GM12878 (cell line): Measurements from ENCODE around the gene LSM11. TPM values are rescaled to one million over a fixed set of nuclear protein-coding genes. Genes with fewer than 3 reads are reported as not detected.
A peak's percentile ranks its signal among the peaks of the same experiment; 100 is the strongest.

Experiments used
- BMI1 ChIP-seq: fragments of 450-650 bp; IDR thresholded peaks from 2 replicates; pipeline ENCODE4 v1.6.1; 2016; ENCODE audit warnings: mild to moderate bottlenecking, moderate library complexity, borderline replicate concordance
- BRCA1 ChIP-seq: IDR thresholded peaks from 2 replicates; pipeline ENCODE4 v1.6.1; 2011; ENCODE audit warnings: low read depth, low read length, improper control_type of control experiment
- CREB1 ChIP-seq: IDR thresholded peaks from 2 replicates; pipeline ENCODE4 v1.6.1; 2012; ENCODE audit warnings: low read depth, mild to moderate bottlenecking, inconsistent platforms
- E2F8 ChIP-seq: fragments of 450-650 bp; IDR thresholded peaks from 2 replicates; pipeline ENCODE4 v1.6.1; 2018; ENCODE audit warnings: mild to moderate bottlenecking, low read depth, moderate library complexity; ENCODE audit not compliant: partially characterized antibody
- ETV6 ChIP-seq, 2 experiments: fragments of 450-650 bp in 1 of 2; IDR thresholded peaks in 1 of 2; conservative IDR thresholded peaks in 1 of 2; 2 replicates each; pipeline ENCODE4 v1.6.1; 2014; ENCODE audit warnings: antibody characterized with exemption in 1 of 2, borderline replicate concordance in 1 of 2, low read depth in 1 of 2, mild to moderate bottlenecking in 1 of 2, moderate library complexity in 1 of 2
- IKZF1 ChIP-seq: fragments of 450-650 bp; conservative IDR thresholded peaks from 2 replicates; pipeline ENCODE4 v1.6.1; 2017; ENCODE audit warnings: antibody characterized with exemption, mild to moderate bottlenecking
- KLF5 ChIP-seq: fragments of 450-650 bp; IDR thresholded peaks from 2 replicates; pipeline ENCODE4 v1.6.1; 2014; ENCODE audit warnings: mild to moderate bottlenecking; ENCODE audit not compliant: partially characterized antibody
- MTA2 ChIP-seq: fragments of 450-650 bp; IDR thresholded peaks from 2 replicates; pipeline ENCODE4 v1.6.1; 2016; ENCODE audit warnings: low read depth, mild to moderate bottlenecking, moderate library complexity
- MXI1 ChIP-seq: fragments of 150-350 bp; IDR thresholded peaks from 2 replicates; pipeline ENCODE4 v1.6.1; 2011; ENCODE audit warnings: low read depth, mild to moderate bottlenecking, inconsistent platforms, low read length, improper control_type of control experiment
- NFIC ChIP-seq: IDR thresholded peaks from 2 replicates; pipeline ENCODE4 v1.6.1; 2012; ENCODE audit warnings: low read depth, mild to moderate bottlenecking, inconsistent platforms, low read length, moderate library complexity
- NR2C2 ChIP-seq: IDR thresholded peaks from 2 replicates; pipeline ENCODE4 v1.6.1; 2011; ENCODE audit warnings: borderline replicate concordance, low read depth; ENCODE audit not compliant: control insufficient read depth, insufficient read length
- RAD51 ChIP-seq: fragments of 450-650 bp; IDR thresholded peaks from 2 replicates; pipeline ENCODE4 v1.6.1; 2016; ENCODE audit warnings: moderate library complexity, mild to moderate bottlenecking, inconsistent platforms
- RELA ChIP-seq: fragments of 450-650 bp; IDR thresholded peaks from 2 replicates; pipeline ENCODE4 v1.8.0; 2014; ENCODE audit warnings: borderline replicate concordance; ENCODE audit not compliant: partially characterized antibody
- STAT1 ChIP-seq: fragments of 450-650 bp; conservative IDR thresholded peaks from 2 replicates; pipeline ENCODE4 v1.6.1; 2014; ENCODE audit warnings: antibody characterized with exemption, mild to moderate bottlenecking
- STAT3 ChIP-seq: IDR thresholded peaks from 2 replicates; pipeline ENCODE4 v1.6.1; 2011; ENCODE audit warnings: low read depth, low read length, improper control_type of control experiment
- TCF12 ChIP-seq: IDR thresholded peaks from 2 replicates; pipeline ENCODE4 v1.6.1; 2011; ENCODE audit warnings: low read depth, mild to moderate bottlenecking, low read length
- ZBED1 ChIP-seq: IDR thresholded peaks from 2 replicates; pipeline ENCODE4 v1.6.1; 2016; ENCODE audit warnings: borderline replicate concordance
- ZNF622 ChIP-seq: fragments of 450-650 bp; IDR thresholded peaks from 2 replicates; pipeline ENCODE4 v1.6.1; 2017; ENCODE audit warnings: mild to moderate bottlenecking, inconsistent platforms
- polyA plus RNA-seq, 11 experiments: library from polyadenylated mRNA; depleted of rRNA in 4 of 11; unstranded in 6 of 11; stranded (reverse) in 5 of 11; fragments of >200 nt; fragmentation: Nextera tagmentation in 4 of 11; fragmentation: Illumina TruSeq in 1 of 11; extraction: Ambion mirVana in 4 of 11; extraction: Trizol in 1 of 11; gene quantifications; 1 replicate in 1 of 11; 2 replicates in 10 of 11; pipeline versions ENCODE4 v1.2.1 to v1.2.3, GENCODE V29; 2011 to 2016; ENCODE audit warnings: inconsistent platforms in 2 of 11, missing spikeins in 2 of 11, low read depth in 1 of 11
- total RNA-seq, 4 experiments: library from RNA; depleted of rRNA in 3 of 4; stranded (reverse); fragments of >200 nt in 3 of 4; fragmentation: Illumina TruSeq in 1 of 4; extraction: Trizol in 1 of 4; gene quantifications; 2 replicates each; pipeline versions ENCODE4 v1.2.1 to v1.2.3, GENCODE V29; 2013 to 2021
- TF ChIP-seq, protein P1 (sequence below), 3 experiments: IDR thresholded peaks in 2 of 3; conservative IDR thresholded peaks in 1 of 3; 2 replicates each; pipeline ENCODE4 v1.5.1; 2011; ENCODE audit warnings: low read depth in 3 of 3, low read length in 3 of 3, mild to moderate bottlenecking in 3 of 3, control low read depth in 2 of 3, moderate library complexity in 2 of 3, inconsistent platforms in 1 of 3, mixed read lengths in 1 of 3; ENCODE audit not compliant: control insufficient read depth in 2 of 3, insufficient read depth in 1 of 3; ENCODE audit errors: extremely low read depth in 1 of 3
- TF ChIP-seq, protein P2 (sequence below): fragments of 450-650 bp; IDR thresholded peaks from 2 replicates; pipeline ENCODE4 v1.6.1; 2017; ENCODE audit warnings: mild to moderate bottlenecking, moderate library complexity
- TF ChIP-seq, protein P3 (sequence below): fragments of 450-650 bp; IDR thresholded peaks from 2 replicates; pipeline ENCODE4 v1.6.1; 2017; ENCODE audit warnings: low read depth, mild to moderate bottlenecking, moderate library complexity

The LSM11 gene
- total and polyA plus RNA-seq, 10 of the 15 experiments (the other 5 are each of a cell fraction or from before 2014, with no cell fraction given), result 0.71 to 8.5 (median 4.2) TPM

- TF ChIP-seq IKZF1 (peak; percentile 87), MXI1 (peak; percentile 71; the same call in 1 of the 2 replicates), BMI1 (peak; percentile 60; the same call in 1 of the 2 replicates), STAT3 (0 out of 2 replicates have a peak, but pooled peaks have one; percentile 74), RELA (no peak), STAT1 (no peak), ZNF622 (no peak), KLF5 (no peak), NFIC (peak; percentile 87), BRCA1 (no peak), RAD51 (0 out of 2 replicates have a peak, but pooled peaks have one; percentile 35), NR2C2 (no peak), MTA2 (peak; percentile 81), E2F8 (peak; percentile 25), TCF12 (no peak), ZBED1 (0 out of 2 replicates have a peak, but pooled peaks have one; percentile 28), ETV6 (conservative IDR thresholded peaks at IDR 0.05 in 1 of 2, IDR thresholded peaks at IDR 0.05 in 1 of 2; ENCODE audit: borderline replicate concordance in 1 of 2, low read depth in 1 of 2) (no peak), CREB1 (no peak)
- TF ChIP-seq, protein P1, sequence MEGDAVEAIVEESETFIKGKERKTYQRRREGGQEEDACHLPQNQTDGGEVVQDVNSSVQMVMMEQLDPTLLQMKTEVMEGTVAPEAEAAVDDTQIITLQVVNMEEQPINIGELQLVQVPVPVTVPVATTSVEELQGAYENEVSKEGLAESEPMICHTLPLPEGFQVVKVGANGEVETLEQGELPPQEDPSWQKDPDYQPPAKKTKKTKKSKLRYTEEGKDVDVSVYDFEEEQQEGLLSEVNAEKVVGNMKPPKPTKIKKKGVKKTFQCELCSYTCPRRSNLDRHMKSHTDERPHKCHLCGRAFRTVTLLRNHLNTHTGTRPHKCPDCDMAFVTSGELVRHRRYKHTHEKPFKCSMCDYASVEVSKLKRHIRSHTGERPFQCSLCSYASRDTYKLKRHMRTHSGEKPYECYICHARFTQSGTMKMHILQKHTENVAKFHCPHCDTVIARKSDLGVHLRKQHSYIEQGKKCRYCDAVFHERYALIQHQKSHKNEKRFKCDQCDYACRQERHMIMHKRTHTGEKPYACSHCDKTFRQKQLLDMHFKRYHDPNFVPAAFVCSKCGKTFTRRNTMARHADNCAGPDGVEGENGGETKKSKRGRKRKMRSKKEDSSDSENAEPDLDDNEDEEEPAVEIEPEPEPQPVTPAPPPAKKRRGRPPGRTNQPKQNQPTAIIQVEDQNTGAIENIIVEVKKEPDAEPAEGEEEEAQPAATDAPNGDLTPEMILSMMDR (IDR thresholded peaks at IDR 0.05 in 2 of 3, conservative IDR thresholded peaks at IDR 0.05 in 1 of 3; ENCODE audit: control insufficient read depth in 2 of 3, extremely low read depth in 1 of 3, insufficient read depth in 1 of 3, low read depth in 3 of 3, low read length in 3 of 3), result no peak
- TF ChIP-seq, protein P2, sequence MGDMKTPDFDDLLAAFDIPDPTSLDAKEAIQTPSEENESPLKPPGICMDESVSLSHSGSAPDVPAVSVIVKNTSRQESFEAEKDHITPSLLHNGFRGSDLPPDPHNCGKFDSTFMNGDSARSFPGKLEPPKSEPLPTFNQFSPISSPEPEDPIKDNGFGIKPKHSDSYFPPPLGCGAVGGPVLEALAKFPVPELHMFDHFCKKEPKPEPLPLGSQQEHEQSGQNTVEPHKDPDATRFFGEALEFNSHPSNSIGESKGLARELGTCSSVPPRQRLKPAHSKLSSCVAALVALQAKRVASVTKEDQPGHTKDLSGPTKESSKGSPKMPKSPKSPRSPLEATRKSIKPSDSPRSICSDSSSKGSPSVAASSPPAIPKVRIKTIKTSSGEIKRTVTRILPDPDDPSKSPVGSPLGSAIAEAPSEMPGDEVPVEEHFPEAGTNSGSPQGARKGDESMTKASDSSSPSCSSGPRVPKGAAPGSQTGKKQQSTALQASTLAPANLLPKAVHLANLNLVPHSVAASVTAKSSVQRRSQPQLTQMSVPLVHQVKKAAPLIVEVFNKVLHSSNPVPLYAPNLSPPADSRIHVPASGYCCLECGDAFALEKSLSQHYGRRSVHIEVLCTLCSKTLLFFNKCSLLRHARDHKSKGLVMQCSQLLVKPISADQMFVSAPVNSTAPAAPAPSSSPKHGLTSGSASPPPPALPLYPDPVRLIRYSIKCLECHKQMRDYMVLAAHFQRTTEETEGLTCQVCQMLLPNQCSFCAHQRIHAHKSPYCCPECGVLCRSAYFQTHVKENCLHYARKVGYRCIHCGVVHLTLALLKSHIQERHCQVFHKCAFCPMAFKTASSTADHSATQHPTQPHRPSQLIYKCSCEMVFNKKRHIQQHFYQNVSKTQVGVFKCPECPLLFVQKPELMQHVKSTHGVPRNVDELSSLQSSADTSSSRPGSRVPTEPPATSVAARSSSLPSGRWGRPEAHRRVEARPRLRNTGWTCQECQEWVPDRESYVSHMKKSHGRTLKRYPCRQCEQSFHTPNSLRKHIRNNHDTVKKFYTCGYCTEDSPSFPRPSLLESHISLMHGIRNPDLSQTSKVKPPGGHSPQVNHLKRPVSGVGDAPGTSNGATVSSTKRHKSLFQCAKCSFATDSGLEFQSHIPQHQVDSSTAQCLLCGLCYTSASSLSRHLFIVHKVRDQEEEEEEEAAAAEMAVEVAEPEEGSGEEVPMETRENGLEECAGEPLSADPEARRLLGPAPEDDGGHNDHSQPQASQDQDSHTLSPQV, result no peak
- TF ChIP-seq, protein P3, sequence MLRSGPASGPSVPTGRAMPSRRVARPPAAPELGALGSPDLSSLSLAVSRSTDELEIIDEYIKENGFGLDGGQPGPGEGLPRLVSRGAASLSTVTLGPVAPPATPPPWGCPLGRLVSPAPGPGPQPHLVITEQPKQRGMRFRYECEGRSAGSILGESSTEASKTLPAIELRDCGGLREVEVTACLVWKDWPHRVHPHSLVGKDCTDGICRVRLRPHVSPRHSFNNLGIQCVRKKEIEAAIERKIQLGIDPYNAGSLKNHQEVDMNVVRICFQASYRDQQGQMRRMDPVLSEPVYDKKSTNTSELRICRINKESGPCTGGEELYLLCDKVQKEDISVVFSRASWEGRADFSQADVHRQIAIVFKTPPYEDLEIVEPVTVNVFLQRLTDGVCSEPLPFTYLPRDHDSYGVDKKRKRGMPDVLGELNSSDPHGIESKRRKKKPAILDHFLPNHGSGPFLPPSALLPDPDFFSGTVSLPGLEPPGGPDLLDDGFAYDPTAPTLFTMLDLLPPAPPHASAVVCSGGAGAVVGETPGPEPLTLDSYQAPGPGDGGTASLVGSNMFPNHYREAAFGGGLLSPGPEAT, result peak; percentile 93
These were observed 13.7 kb upstream of the LSM11 start (continued) for GRCh38 chr5:157729858-157730257.
